GM18520 (cell line): ENCODE data around the gene RTN1.

ENCODE experiments used
- ATAC-seq: cut with Tn5 transposase; IDR thresholded peaks from one replicate; pipeline ENCODE4 v1.9.1; 2021; ENCODE audit not compliant: unreplicated experiment

Gene RTN1

DNA sequence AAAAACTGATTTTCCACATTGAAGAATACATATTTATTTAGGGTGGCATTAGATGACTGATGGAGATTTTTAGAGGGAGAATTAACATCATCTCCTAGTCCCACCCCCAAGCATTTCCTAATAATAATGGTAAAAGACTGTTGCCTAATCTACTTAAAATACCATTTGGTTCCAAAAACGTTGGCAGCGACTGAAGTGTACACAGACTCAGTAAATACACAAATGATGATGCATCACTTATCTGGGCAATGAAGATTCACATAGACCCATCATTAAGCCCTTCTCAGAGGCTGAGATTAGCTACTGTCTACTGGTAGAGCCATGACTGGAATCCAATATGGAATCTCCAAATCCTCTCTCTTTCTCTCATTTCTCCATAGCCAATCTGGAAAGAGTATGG lies 18.2 kb downstream of the RTN1 start:
- no peak for ATAC-seq

GRCh38 chr14:59850458-59850857 lies 20.1 kb downstream of the RTN1 start:
- no peak for ATAC-seq

GRCh38 chr14:59849411-59850130 lies 21.0 kb downstream of the RTN1 start:
- ATAC-seq, result no peak

DNA sequence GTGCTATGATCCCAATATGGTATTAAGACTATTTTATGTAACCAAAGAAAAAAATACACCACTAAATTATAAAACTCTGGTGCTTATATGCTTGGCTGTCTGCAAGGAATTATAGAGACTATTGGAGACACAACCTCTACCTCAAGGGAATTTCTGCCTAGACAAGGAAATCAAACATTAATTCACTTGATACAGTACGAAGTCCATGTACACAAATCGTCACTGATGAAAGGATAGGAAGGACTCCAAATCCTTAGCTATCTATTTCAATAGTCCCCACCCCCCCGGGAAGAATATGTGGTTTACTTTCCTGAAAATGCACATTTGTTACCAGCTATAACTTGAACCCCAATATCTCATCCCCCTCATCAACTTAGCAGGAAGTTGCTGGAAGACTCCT lies 21.9 kb downstream of the RTN1 start:
- no peak for ATAC-seq

DNA sequence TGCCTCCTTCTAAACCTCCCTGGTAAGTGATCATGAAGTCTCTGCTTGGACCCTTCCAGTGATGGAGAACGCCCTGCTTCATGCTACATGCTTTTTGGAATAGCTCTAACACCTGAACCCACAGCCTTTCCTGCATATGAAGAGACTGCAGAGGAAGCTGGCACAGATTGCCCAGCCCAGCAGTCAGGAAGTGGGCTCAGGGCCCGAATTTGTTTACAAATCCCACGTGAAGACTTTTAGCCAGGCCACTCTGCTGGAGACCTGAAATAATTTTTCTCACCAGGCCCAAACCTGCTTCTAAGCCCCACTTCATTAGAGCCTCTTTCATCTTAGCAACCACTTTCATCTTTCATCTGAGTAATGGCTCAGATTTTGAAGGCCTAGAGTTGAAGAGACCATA lies 22.9 kb downstream of the RTN1 start:
- no peak for ATAC-seq

DNA sequence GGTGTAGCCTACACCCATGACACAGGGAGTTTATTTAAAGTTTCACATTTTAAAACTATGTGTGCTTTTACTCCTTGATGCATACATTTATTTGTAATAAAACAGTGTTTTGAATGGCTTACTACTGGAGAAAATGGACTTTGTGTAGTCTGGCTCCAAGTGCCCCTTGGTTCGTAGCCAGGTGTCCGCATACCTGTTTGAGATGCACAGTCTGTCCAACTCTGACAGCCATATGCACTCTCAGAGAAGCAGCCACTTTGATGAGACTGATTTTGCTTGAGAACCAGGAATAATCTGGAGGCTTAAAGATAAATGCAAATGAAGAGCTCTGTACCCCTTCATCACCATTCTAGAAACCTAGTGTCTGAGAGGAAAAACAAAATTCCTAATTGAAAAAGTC lies 24.0 kb downstream of the RTN1 start:
- ATAC-seq, result no peak

GRCh38 chr14:59845245-59845644 lies 25.3 kb downstream of the RTN1 start:
- ATAC-seq, result no peak

GRCh38 chr14:59844186-59844812 lies 26.3 kb downstream of the RTN1 start:
- no peak for ATAC-seq

DNA sequence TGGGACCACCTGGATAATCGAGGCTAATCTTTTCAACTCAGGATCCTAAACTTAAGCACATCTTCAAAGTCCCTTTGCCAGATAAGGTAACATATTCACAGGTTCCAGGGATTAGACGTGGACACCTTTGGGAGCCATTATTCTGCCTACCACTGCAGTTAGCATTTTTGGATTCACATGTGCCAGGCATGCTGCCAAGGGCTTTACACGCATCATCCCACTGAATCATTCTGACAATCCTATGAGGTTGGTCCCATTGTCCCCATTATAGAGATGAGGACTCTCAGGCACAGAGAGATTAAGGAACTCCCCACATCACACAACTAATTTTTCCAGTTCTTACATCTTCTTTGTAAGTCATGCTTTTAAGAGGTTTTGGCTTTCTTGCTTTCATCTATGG lies 34.5 kb downstream of the RTN1 start:
- no peak for ATAC-seq

DNA sequence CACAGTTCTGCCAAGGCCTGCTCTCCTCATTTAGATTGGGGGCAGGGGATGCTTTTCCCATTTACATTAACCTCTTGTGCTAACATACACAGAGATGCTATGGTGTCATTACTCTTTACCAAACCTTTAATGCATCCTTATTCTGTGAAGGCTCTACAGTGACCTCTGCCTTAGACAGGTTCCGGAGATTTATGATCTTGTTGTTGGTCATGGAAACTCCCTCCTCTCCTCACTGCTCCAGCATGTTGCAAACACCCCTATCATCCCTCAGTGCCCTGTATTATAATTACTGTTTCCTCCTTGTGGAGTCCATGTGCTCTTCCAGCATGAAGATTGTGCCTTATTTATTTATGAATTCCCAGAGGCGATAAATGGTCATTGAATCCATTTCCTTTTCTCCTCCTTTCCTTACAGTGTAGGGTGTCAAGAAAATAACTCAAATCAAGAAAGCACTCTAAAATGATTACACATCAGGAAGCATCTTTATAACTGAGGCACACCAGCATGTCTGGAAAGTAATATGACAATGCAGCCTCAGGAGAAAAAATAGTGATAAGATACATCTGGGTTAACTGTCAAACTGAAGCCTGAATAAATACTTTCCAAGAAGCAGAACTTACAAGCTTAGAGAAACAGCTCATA lies 37.8 kb downstream of the RTN1 start:
- ATAC-seq, result no peak

DNA sequence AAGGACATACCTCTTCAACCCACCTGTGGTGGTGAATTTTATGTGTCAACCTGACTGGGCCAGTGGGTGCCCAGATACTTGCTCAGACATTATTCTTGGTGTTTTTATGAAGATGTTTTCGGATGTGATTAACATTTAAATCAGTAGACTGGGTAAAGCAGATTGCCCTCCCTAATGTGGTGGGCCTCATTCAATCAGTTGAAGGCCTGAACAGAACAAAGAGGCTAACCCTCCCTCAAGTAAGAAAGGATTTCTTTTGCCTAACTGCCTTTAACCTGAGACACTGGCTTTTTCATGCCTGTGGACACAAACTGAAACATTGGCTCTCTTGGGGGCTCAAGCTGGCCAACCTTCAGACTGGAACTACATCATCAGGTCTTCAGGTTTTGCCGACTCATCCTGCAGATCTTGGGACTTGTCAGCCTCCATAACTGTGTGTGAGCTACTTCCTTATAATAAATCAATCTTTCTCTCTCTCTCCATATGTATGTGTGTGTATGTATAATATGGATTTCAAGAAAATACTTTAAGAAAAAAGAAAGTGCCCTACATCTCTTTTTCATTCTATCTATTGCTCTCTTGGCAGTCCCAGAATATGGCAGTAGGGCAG lies 39.4 kb downstream of the RTN1 start:
- no peak for ATAC-seq

GRCh38 chr14:59830338-59830734 lies 40.2 kb downstream of the RTN1 start:
- ATAC-seq, result no peak

DNA sequence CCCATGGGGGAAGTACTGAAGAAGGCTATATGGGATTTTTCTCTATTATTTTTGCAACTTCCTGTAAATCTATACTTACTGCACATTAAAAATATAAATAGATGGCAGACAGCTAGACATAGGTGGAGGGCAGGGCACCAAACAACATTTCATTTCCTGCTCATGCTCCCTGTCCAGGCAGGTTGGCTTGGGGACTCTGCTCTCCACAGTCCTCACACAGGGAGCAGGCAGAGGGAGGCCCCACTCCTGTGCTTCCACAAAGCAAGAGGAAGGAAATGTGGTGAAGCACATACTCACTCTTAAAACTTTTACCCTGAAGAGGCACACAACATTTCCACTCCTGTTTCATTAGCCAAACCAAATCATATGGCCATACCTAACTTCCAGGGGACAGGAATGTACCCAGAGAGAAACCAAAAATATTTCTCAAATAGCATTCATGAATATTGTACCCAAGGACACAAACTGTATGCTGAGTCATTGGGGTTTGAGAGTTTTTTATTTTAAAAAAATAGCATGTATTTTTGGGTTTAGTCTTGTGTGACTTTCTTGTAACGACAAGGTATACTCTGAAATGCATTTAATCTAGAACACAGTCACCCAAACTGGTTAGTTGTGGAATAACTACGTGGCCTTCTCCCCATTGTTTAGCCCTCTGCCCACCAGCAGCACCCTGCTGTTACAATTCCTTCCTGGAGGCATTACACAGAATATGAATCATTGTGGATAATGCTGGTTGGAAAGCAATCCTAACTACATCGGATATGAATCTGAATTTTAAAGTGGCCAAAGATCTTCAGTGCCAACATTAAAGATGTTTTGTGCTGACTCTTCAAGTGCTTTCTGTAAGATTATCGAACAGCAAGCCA lies 40.9 kb downstream of the RTN1 start:
- ATAC-seq, result no peak

DNA sequence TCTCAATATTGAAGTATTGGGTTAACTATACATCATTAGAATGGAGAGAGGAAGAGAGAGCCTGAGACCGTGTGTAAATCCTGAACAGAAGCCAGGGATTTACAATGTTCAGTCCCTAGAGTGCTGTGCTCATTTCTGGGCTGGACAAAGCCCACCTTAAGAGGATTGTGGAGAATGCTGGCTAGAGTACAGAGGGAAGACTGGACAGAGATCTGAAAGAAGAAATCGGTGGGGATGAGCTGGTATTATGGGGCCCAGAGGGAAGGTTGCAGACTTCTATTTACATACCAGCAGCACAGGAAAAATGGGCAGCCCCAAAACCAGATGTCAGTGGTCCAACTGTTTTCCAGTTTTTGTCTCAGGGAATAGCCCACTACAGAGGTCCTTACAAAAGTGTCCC lies 42.3 kb downstream of the RTN1 start:
- no peak for ATAC-seq

- no peak for ATAC-seq
Observed at GRCh38 chr14:59827401-59827800, 43.2 kb downstream of the RTN1 start.

GRCh38 chr14:59826150-59826549 lies 44.4 kb downstream of the RTN1 start:
- no peak for ATAC-seq

GRCh38 chr14:59823179-59823578 lies 47.4 kb downstream of the RTN1 start:
- no peak for ATAC-seq

- no peak for ATAC-seq
Observed at GRCh38 chr14:59819446-59820088, 51.0 kb downstream of the RTN1 start.

DNA sequence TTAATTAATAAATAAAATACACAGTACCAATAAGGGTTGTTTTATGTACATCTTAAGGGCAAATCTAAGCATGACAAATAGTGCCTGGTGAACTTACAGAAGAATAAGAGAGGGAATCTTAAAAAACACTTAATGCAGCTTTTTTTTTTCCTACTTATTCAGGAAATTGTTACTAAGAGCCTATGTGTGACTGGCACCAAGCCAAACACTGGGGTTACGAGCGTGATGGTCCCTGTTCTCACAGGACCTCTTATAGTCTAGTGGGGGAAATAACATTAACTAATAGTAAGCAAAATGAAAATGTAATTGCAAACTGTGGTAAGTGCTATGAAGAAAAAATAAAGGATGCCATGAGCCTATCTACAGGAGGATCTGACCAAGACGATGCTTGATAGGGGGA lies 53.6 kb downstream of the RTN1 start:
- ATAC-seq, result no peak

DNA sequence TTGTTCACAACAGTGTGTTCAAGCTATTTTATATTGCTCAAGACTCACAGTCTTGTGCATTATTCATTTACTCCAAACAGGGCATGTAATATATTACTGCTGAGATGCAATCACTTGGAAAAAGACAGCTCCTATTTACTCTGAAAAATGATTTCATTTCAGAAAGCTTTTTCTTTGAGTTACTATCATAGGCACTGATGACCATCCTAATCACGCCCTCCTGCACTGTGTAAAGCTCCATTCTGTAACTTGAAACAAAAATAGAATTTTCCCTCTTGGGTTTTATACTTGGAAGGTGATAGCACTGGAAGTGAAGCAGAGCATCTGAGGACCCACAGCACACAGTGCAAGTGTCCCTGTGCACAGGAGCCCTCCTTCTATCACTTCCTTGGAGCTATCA lies 55.6 kb downstream of the RTN1 start:
- no peak for ATAC-seq

DNA sequence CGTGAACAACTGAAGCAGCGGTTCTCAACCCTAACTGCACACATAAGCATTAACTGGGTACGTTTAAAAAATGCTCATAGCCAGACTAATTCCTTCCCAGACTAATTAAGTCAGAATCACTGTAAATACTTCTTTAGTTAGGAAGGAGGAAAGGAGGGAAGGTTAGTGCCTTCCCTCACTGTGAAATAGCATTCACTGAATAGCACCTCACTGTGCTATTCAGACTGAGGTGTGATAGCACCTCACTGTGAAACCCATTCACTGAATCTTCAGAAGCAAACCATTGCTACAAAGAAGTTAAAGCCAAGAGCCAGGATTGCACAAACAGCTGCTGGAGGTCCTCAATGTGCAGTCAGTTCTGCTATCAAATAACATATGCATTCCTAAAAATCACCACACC lies 58.8 kb downstream of the RTN1 start:
- no peak for ATAC-seq
